ENCODE results near the gene NAT14.

- TF ChIP-seq POLR2A (IDR thresholded peaks at IDR 0.05), result no peak
- TF ChIP-seq CTCF (IDR thresholded peaks at IDR 0.05 in 4 of 5, conservative IDR thresholded peaks at IDR 0.05 in 1 of 5), result no peak
These were observed 31.3 kb upstream of the NAT14 start for GRCh38 chr19:55453511-55454260.
